Cerebellar cortex (tissue), 1 donor: ENCODE data around the gene ACTN1.

ENCODE experiments used
- DNase-seq: peaks from one replicate; pipeline ENCODE4 v3.0.0-alpha.2; 2015; ENCODE audit warnings: low spot score

ACTN1 gene

DNA sequence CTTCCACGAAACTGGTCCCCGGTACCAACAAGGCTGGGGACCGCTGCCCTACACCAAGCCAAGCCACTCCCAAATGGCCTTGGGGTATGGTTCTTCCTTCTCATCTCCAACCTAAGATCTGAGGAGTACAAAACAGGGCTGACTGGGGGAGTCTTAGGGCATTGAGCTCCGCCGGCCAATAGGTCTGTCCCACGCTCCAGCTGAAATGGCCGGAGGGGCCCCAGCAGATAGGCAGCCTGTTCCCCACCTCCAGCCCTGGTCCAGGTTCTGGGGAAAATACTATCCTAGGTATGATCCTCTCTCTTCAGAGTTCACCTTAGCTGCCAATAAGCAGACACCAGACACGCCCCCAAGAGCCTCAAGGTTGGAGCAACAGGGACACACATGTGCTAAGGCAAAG, 90.2 kb downstream of the ACTN1 start:
- no peak for DNase-seq

DNA sequence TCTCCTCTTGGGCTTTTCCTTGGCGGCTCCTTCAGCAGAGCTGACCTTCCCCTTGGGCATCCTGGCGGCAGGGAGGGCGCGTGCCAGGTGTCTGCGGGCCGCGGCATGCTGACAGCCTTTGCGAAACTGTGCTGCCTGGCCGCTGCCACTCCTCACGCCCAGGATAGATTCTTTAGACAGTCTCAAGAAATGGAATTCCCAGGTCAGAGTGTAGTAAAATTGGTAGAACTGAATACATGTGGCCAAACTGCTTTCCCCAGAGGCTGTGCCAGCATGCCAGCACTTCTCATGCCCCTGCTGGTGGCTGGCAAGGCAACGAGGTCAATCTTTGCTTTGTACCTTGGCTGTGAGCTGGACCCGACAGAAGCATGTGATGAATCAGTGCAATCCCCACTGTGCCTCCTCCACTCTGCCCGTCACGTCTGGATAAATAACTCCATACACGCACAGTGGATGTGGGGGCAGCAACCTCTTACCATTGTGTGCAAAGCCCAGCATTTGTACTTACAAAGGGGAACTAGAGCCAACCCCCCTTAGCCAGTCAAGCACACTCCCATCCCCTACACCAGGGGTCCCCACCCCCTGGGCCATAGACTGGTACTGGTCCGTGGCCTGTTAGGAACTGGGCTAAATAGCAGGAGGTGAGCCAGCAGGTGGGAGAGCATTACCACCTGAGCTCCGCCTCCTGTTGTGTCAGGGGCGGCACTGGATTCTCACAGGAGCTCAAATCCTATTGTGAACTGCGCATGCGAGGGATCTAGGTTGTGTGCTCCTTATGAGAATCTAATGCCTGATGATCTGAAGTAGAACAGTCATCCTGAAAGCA, 90.9 kb downstream of the ACTN1 start:
- peak; percentile 56 for DNase-seq

DNA sequence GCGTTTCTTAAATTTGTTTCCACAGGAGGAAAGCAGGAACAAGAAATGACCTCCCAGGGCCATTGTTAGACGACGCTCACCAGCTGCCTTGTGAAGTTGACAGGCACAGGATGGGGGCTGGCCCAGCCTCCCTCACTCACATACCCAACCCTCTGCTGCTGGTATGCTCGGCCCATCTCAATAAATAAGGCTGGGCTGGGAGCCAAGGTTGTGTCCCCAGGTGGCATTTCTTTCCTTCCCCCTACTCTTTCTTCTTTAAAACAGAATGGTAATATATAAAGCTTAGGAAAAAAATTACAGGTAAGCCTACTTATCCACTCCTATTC, 93.0 kb downstream of the ACTN1 start:
- DNase-seq = no peak

DNA sequence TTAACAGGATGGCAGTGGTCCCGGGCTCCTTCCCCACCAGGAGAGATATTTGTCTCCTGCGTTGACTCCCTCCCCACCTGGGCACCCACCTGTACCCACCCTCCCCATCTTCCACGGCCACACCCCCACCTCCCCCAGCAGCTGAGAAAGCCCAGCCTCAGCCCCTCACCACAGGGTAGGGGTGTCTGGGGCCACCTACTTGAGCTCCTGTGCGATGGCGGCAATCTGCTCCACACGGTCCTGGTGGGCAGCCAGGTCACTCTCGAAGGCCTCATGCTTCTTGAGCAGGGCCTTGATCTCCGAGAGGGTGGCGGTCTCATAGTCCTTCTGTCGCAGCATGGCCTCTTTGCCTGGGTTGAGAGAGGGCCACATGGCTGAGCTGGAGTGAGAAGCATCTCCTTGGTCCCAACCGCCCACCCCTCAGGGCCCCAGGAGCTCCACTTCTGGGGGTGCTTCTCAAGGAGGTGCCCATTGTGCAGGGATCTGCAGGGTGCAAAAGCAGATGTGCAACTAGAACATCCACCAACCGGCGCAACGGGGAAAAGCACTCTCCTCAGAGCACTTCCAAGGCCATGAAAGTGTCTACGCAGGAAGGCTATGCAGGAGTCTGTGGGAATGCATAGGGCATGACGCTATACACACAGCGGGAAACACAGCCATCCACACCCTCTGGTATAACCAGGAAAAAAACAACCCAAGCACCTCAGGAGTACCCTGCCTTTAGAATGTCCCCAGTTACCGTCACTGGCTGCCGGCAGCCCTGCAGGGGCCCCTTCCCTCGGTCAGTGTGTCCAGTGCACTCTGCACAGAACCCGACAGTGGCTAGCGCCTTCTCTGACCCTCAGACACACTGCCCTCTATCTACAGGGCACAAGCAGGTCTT, 93.6 kb downstream of the ACTN1 start:
- DNase-seq = no peak

DNA sequence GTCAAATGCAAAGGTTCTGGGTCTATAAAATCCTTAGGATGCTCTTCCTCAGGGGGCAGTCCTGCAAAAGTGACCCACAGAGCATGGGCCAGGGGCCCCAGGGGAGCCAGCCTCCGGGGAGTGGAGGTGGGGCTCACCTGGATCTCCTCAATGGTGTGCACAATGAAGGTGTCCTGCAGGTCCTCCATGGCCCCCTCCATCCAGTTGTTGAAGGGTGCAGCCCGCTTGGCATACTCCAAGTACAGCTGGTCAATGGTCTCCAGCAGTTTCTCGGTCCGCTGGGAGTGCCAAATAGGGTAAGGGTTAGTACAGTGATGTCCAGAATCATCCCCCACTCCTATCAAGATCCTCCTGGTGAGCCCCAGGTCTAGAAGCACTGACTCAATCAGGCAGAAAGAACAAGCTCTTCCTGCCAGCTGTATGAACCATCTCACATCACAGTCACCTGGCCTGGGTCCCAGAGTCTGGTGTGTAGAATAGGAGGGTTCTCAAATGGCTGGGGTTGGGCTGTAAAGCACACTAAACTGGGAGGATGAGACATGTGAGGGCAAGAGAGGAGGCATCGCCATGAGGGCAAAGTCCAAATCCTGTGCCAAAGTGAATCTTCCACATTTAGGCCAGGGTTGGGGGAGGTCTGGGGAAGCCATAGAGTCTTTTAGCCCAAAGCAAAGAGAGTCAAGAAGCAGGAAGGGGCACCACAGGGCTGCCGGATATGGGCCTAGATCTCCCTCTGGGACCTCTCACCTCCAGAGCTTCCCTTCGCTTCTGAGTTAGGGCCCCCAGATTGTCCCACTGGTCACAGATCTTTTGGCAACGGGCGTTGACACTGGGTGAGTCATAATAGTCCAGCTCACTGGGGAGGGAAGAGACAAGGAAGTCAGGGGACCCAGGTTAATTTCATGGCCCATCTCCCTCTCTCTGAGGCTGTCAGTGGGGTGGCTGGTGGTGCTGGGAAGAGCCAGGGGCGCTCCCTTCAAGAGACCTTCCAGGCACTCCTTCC, 94.8 kb downstream of the ACTN1 start:
- no peak for DNase-seq

DNA sequence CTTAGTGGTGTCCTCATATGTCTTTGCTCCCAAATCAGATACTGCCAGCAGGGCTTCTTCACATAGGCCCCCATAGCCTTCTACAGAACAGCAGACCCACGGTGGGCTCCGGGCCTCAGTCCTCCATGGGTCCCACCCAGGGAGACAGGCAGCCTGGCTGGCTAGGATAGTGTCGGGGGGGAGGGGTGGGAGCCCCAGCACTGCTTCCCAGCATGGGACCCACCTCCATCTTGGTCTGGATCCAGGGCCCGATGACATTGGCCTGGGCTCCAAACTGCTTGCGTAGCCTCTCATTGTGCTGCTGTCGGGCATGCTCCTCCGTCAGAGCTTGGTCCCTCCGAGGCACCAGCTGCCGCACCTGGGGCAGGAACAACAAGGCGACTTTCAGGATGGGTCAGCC, 96.9 kb downstream of the ACTN1 start:
- DNase-seq = no peak

DNA sequence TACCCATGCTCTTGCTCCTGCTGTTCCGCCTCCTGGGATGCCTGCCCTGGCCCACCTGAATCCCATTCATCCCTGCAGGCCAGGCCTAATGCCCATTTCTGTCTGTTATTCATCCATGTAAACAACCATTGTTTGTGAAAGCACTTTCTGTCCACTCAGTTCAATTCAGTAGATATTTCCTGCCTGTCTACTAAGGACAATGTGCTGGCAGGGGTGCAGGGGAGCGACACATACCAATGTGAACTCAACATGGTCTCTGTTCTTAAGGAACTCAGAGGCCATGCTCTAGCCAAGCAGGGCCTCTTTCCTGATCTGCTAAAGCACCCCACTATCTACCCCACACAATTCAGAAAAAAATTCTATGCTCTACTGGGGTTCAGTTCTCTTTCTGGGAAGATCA, 97.7 kb downstream of the ACTN1 start:
- DNase-seq = no peak

DNA sequence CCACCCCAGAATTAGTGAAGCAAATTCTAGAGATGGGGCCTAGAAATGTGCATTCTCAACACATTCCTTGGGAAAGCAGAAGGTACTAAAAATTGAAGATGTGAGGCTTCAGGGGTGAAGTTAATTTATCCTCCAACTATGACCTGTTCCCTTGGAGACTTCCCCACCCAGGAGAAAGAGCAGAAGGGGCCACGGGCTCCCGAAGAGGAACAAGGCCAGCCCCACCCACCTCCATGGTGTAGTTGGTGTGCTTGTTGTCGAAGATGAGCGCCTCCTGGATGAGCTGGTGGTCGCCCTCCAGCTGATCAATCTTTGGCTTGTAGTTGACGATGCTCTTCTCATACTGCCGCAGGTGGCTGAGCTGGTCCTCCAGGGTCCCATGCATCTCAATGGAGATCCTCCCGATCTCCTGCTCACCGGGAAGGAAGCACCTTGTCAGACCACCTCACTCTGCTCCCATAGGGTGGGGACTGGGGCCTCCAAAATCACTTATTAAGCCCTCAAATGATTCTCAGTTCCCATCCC, 98.5 kb downstream of the ACTN1 start:
- DNase-seq = no peak

DNA sequence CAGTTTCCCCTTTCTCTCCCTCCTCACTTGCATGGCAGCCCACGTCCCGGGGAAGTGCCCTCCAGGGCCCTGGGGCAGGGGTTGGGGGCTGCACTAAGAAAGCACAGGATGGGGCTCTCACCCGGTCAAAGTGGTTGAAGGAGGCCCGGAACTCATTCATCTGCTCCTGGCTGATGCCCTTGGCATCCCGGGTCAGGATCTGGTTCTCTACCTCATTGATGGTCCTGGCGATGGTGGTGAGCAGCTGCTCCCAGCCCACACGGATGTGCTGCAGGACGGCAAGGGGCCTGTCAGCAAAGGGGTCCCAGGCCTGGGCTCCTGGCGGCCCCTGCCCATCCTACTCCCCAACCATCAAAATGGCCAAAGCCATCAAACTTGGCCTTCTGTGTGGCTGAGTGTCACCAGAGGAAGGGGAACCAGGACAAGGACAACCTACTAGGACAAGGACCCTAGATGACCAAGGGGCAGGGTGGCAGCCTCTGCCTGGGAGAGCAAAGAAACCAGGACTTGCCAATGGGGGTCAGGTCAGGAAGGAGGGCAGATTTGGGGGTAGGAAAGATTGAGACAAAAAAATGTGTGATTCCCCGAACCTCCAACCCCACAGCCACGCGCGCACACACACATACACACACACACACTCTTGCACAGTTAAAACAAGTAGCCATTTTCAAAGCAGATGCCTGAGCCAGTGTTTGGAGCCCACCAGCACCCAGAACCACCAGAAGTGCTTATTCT, 99.1 kb downstream of the ACTN1 start:
- no peak for DNase-seq

DNA sequence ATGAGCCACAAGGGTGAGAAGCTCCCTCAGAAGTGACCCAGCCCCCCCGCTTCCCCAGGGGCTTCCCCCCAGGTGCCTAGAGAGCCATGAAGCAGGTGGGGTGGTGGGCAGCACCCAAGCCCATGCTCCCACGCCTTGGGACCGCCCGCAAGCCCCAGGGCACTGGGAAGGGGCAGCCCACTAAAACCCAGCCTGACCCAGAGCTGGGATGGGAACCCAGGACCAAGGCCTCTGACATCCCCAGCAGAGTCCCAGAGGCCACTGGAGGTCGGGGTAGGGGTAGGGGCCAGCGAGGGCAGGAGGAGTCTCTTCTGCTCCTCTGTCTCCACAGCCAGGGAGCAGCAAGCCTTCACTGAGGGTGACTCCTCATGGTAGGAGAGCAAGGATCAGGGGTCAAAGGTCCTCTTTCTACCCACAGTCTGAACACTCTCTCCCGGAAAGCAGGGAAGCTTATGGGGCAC, 99.8 kb downstream of the ACTN1 start:
- no peak for DNase-seq

DNA sequence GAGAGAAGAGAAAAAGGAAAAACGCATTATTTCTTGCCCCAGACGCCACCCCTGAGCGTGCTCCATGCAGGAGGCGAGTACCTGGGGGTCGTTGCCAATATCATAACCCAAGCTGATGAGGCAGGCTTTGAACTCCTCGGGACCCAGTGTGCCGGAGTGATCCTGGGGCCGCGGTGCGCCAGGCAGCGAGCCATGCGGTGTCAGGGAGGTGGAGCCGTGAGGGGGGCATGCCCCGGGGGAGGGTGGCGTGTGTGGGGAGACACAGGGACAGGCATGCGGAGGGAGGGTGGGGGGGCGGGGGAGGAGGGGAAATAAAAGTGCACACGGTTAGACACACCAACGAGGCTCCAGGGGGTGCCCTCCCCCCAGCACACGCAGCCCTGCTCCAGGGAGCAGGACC, 100.2 kb downstream of the ACTN1 start:
- DNase-seq = no peak

DNA sequence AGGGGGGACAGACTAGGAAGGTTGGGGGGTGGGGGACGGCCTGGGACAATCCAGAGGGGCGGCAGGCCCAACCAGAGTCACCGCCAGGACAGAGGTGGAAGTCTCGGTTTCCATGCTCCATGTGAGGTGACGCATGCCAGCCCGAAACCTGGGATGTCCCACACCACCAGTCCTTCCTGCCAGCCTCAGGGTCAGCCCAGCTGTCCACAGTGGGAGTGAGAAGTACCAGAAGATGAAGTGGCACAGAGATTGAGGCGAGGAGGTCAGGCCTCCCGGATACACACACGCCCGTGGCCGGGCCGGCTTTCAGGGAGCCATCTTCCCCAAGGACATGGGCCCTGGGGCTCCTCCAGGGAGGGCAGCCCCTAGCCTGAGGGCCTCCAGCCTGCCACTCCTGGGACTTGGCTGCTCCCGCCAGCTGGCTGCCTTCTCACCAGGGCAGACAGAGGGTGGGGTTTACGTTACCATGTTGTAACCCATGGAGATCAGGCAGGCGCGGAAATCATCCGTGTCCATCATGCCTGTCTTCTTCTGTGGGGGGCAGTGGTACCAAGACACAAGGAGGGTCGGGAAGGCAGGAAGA, 101.0 kb downstream of the ACTN1 start:
- no peak for DNase-seq

DNA sequence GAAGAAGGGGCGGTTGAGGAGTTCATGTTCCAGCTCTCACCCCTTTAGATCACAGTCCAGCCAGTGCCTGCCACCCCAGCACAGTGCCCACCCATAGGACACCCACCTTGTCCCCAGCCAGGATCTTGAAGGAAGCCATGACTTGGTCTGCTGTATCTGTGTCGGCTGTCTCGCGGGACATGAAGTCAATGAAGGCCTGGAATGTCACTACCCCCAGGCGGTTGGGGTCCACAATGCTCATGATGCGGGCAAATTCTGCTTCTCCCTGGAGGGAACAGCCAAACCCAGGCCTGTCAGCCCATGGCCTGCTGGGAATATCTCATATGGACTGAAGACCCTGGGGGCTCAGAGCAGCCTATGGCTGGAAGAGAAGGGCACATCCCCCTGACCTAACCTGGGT, 102.1 kb downstream of the ACTN1 start:
- DNase-seq = no peak

DNA sequence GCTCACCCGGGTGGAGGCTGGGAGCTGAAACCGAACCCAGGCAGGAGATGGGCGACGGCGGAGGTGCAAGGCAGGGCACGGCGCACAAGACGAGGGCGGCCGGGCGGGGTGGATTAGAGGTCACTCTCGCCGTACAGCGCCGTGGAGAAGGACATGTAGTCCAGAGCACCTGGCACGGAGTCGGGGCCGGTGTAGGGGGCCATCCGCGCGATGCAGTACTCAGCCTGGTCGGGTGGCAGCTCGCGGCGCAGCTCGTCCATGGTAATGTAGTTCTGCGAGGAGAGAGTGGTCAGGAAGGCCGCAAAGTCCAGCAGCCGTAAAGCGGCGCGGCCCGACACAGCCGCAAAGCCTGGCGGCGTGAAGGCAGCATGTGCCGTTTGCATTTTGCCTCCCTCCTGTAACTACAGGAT, 104.4 kb downstream of the ACTN1 start:
- no peak for DNase-seq

DNA sequence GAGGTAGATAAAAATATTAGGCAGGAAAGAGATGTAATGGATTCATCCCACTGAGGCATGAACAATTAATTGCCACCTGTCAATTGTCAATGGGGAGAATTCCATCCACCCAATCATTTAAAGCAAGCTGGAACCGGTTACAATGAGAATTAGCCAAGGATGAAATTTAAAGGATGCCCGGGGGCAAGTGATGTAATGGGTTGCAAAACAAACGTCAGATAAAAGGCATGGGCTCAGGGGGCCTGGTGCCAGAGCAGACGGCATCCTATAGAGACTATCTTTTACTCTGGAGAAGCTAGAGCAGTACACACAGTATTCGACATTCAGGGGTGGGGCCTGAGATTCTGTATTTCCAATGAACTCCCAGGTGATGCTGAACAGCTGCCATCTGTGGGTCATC, 105.7 kb downstream of the ACTN1 start:
- DNase-seq = no peak

DNA sequence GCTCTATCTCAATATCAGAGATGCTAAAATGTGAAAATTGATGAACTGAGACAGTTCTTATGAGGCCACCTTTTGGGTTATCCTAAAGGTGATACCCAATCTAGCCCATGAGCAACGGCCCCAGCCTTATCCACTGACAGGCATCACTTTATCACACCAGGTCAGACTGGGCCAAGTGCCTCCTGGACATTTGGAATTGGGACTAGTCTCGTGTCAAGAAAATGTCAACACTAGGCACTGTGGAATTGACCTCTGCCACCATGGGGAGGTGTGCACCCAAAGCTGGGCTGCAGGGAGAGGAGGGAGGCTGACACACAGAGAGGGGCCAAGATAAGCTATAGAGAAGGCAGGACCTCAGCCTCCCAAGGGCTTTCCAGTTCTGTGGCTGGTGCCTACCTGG, 107.7 kb downstream of the ACTN1 start:
- no peak for DNase-seq

DNA sequence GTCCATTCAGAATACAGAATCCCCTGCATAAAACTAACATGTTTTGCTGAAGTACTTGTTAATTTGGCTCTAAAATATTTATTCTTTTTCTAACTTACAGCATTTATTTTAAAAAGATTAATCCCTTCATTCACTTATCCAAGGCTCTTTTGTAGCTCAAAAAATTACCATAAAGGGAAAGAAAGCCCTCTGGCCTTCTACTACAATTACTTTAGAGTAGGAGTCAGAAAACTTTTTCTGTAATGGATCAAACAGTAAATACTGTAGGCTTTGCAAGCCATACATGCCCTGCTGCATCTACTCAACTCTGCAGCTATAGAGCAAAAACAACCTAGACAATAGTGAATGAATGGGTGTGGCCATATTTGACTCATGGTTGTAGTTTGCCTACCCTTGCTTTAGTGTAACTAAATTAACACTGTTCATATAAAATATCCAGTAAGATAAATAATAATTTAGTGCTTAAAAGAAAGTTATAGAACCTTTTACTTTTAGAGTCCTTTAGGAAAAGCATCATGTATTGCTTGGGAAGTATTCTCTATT, 112.0 kb downstream of the ACTN1 start:
- no peak for DNase-seq

DNA sequence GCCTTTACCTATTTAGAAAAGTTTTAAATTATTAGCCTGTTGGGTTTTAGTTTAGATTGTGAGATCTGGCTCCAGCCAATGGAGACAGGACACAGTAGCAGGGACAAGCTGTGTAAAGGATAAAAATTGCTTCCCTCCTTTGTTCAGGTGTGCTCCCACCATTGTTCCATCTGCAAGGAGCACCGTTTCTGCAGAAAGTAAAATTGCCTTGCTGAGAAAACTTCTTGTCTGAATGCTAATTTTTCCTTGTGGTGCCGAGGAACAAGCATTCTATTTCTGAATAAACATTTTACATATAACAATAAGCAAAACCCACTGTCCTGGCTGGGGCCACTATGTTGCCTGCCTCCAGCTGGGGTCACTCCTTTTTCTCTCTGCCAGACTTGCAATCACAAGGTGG, 113.6 kb downstream of the ACTN1 start:
- no peak for DNase-seq

DNA sequence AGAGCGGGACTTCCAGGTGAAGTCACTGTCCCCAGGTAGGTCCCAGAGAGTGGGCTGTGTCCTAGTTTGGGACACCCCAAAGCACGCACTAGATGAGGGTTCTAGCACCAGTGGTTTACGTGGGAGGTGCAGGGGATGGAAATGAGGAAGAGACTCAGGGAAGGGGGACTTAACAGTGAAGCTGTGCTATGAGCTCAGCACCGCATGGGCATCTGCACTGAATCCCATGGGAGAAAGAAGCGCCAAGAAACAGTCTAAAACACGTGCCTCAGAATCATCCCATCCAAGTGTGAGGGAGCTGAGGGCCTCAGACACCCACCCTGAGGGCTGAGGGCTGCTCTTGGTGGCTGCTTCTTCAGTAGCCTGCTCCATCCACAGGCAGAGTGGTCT, 114.7 kb downstream of the ACTN1 start:
- no peak for DNase-seq

DNA sequence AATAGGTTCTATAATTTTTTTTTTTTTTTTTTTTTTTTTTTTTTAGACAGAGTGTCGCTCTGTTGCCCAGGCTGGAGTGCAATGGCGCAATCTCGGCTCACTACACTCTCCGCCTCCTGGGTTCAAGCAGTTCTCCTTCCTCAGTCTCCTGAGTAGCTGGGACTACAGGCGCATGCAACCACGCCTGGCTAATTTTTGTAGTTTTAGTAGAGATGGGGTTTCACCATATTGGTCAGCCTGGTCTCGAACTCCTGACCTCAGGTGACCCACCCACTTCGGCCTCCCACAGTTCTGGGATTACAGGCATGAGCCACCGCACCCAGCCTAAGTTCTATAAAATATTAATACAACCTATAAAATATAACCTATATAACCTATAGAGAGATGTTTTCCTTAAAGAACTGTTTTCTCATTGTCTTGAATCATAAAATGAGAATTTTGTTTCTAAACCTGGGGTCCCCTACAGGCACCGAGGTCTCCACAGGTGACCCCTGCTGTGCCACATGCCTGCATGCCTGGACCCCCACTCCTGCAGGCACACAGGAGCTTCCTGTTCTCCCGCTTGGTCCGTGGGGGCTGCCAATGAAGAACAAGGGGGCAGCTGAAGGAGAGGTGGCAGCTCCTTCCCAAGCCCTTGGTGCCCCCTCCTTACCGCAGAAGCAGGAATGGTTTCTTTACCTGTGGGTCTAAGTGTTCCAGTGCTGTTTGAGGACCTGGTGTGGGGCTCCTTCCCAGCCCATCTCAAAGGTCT, 115.3 kb downstream of the ACTN1 start:
- DNase-seq = no peak
